Femur (tissue), 1 donor: ENCODE measurements around the gene LSP1.

Source experiments
- DNase-seq: peaks from one replicate; pipeline ENCODE4 v3.0.0-alpha.2; 2017

Gene LSP1

DNA sequence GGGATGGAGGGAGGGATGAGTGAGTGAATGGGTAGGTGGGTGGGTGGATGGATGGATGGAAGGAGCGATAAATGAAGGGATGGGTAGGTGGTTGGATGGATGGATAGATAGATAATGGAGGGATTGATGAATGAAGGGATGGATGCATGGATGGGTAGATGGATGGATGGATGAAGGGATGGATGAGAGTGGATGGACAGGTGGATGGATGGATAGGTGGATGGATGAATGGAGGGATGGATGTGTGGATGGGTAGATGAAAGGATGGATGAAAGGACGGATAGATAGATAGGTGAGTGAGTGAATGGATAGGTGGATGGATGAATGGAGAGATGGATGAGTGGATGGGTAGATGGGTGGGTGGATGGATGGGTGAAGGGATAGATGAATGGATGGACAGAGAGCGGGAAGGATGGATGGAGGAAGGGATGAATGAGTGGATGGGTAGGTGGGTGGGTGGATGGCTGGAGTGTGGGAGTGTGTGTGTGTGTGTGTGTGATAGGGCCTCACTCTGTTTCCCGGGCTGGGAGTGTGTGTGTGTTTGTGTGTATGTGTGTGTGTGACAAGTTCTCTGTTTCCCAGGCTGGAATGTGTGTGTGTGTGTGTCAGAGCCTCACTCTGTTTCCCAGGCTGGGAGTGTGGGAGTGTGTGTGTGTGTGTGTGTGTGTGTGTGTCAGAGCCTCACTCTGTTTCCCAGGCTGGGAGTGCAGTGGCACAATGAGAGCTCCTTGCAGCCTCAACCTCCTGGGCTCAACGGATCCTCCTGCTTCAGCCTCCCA, 40.9 kb downstream of the LSP1 start:
- DNase-seq, result no peak

DNA sequence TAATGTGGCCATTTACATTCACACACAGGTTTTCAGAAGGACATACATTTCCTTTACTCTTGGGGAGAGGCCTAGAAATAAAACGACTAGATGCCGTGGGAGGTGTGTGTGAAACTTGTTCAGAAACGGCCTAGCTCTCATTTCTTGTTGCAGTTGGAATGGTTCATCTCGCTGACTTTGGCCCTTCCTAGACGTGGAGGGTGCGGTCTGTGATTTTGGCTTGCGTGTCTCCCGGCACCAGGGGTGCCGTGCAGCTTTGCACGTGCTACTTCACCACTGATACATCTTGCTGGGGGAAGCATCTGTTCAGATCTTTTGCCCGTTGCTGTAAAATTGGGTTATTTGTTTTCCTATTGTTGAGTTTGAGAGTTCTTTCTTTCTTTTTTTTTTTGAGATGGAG, 41.9 kb downstream of the LSP1 start:
- DNase-seq, result no peak

DNA sequence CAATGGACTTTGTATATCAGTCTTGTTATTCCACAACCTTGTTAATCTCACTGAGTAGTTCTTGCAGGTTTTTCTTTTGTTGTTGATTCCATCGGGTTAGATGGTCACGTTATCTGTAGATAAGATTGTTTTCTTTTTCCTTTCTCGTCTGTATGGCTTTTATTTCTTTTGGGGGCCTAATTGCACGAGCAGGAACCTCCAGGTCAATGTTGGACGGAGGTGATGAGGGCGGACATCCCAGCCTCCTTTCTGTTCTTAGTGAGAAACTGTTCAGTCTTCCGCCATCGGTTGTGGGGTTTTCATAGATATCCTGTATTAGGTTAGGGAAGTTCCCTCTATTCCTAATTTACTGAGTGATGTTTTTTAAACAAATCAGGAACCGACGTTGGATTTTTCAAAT, 43.6 kb downstream of the LSP1 start:
- DNase-seq, result no peak

DNA sequence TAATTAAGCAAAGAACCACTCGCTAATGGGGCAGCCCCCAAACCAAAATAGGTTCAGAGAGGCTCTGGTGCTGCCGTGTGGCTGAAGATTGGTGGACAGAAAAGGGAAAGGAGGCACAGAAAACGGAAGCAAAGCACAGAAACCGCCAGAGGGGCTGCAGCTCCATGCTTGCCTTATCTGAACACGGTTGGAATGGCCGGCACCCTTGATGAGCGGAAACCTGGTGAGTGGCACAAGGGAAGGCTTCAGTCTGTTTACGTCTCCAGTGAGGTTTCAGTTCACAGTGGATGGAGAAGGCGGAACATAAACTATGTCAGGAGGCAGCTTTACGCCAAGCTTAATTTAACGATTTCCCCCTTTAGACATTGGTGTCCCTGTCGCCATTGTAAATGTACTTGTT, 44.0 kb downstream of the LSP1 start:
- DNase-seq, result peak; percentile 28

- no peak for DNase-seq
These were observed 46.2 kb downstream of the LSP1 start for GRCh38 chr11:1899090-1899489.

DNA sequence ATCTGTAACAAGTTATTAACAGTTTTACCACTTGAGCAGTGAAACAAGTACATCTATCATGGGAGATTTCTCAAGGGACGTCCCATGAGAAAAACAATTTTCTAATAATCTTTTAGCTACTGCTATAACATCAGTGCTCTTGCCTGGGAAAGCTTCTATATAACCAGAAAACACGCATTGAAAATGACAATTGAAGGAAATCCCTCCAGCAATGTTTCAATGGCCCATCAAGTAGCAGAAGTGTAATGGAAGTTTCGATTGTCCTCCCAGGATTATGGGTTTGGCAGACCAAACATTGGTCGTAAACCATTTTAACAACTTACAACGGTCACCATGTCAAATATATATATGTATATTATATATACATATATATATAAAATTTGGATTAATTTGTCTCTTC, 46.8 kb downstream of the LSP1 start:
- no peak for DNase-seq

DNA sequence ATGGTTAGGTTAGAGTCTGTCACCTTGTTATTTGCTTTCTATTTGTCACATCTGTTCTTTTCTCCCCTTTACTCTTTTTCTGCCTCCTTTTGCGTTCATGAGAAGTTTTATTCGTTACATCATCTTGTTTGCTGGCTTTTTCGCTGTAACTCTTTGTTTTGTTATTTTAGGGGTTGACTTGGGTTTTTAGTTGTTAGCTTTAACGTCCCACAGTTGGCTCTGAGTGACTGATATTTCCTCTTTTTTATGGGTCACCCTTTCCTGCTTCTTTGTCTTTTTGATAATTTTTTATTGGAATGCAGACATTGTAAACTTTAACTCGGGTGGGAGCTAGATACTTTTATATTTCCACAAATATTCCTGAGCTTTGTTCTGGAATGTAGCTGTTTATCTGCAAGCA, 53.3 kb downstream of the LSP1 start:
- no peak for DNase-seq

GRCh38 chr11:1906611-1907423, 53.9 kb downstream of the LSP1 start:
- DNase-seq, result no peak

DNA sequence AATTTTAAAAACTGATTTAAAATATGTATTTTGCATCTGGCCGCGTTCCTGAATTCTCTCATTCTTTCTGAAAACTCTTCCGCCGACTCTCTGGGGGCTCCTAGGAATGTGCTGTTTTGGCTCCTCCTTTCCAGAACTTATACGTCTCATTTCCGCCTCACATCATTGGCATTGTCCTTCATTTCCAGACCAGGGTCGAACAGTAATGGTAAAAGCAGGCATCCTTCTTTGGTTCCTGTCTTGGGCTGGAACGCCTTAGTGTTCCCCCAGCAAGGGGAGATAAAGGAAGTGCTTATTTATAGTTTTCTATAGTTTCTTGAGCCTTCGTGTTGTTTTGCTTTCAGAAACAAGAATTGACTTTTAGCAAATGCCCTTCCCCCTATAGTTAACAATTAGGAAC, 55.7 kb downstream of the LSP1 start:
- peak; percentile 88 for DNase-seq

- DNase-seq, result no peak
These were observed 56.6 kb downstream of the LSP1 start for GRCh38 chr11:1909524-1909923.

- DNase-seq, result no peak
These were observed 59.5 kb downstream of the LSP1 start for GRCh38 chr11:1912289-1912878.

GRCh38 chr11:1913271-1914060, 60.6 kb downstream of the LSP1 start:
- no peak for DNase-seq

DNA sequence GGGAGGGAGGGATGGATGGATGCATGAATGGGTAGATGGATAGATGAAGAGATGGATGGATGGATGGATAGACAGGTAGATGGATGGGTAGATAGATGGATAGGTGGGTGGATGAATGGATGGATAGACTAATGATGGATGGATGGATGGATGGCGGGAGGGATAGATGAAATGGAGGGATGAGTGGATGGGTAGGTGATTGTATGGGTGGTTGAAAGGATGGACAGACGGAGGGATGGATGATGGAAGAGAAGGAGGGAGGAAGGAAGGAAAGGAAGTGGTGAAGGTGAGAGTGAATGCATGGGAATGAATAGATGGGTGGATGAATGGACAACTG, 62.9 kb downstream of the LSP1 start:
- no peak for DNase-seq

DNA sequence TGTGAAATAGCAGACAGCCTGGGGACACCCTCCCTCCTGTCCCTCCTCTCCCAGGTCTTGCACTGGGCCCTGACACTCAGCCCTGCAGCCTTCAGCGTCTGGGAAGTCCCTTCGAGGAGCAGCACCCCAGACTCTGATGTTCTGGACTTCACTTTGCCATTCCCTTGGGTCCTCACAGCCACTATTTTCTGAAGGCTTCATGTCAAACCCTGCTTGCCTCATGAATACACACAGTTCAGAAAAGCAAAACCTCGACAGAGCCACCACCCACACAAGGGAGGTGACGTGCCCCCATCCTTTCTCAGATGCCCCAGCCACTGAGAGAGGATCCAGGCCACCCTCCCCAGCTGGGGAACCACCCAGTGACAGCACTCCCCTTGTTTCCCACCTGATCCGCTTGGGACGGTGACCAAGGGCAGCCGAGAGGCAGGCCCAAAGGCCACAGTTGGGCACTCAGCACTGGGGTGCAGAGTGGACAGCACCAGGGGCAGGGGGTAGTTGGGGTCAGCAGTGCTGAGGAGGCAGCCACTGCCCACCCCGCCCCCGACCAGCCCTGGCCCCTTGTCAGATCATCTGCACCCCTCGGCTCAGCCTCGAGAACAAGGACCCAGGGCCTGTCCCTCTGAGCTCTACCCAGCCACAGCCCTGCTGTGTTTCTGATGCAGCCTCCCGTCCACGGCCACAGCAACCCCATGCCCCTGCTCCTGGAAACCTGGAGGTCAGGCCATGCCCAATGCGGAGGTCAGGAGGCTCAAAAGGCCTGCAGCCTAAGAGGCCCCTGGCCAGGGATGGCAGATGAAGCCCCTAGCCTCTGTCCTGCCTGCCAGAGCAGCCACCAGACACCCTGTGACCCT, 63.5 kb downstream of the LSP1 start:
- no peak for DNase-seq

GRCh38 chr11:1916986-1917522, 64.2 kb downstream of the LSP1 start:
- DNase-seq, result peak; percentile 59

DNA sequence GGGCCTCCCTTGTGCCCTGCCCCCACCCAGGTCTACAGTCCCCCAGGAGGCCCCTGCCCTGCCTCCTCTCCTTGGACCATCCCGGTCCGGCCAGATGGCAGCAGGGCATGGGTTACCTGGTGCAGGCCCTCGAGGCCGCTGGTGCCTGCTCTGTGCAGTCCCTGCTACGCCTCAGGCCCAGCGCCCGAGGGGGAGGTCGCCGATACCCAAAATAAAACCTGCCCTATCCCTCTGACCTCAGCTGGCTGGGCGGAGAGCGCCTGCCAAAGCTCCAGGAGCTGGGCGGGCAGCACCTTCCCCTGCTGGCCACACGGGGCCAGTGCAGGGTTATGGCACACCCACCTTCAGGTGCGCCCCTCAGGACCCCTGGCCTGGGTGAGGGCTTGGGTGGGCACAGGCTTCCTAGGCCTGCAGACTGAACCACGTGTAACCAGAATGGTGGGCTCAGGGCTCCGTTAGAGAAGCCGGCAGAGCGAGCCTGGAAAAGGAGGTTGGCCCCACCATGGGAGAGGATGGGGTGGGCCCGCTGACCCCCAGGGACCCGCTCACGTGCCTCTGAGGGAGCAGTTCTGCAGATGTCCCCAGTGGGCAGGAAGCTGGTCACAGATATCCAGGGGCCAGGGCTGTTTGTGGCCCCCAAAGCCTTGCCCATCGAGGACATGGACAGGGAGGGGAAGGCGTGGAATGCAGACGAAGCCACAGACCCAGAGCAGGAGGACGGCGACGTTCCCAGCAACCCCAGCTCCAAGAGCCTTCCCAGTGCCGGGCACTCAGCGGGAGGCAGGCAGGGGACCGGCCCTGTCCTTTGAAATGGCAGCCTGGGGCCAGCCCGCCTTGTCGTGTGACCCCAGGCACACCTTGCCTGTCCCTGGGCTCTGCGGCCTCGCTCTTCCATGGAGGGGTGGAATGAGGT, 64.9 kb downstream of the LSP1 start:
- DNase-seq, result peak; percentile 51

GRCh38 chr11:1918436-1919315, 65.8 kb downstream of the LSP1 start:
- peak; percentile 37 for DNase-seq

DNA sequence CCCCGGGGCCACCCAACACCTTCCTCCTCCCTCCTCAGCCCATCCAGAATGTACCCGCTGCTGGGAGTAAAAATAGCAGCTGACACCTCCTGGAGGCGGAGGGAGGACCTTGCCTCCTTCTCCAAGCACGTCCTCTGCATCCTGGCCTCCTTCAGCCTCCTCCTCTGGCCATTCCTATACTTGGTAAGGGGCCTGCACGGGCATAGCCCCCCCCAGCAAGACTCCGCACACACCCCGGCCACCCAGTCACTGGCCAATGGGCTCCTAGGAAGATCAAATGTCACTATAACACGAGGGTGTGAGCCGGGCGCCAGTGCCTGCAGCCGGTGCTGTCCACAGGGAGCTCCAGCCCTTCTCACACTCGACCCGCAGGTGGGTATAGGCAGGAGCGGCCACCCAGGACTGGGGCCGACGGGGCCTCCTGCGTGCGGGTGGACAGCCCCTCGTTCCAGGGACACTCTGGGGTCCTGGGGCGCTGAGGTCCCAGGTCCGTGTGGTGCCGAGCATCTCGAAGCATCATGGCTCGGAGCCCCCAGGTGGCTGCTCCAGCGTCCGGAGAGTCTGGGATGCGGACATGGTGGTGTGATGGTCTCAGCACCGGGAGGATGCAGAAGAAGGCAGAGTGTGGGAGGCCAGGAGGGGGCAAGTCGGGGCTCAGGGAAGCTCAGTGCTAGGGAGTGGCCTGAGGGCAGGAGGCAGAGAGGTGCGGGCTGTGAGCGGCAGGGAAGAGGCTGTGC, 66.7 kb downstream of the LSP1 start, which contains the start of gene TNNT3:
Gene TNNT3, plus strand, starts transcription at position 313 of the 737 bp plus-strand sequence. CDS start 3,172 bp downstream, outside the sequence.
- DNase-seq, result peak; percentile 79
